SU-DHL-6 (cell line): Measurements from ENCODE around the gene PUS10.
"Not testable (repeated sequence)": the region's sequence is repeated elsewhere in the genome, so short reads cannot be mapped to it uniquely, and the experiment has no call there.

Experiments used
- EZH2phosphoT487 ChIP-seq: fragments of 200-600 bp; sonication (generic), shearing (Covaris generic); conservative IDR thresholded peaks from 2 replicates; pipeline ENCODE4 v1.6.1; 2018; ENCODE audit warnings: mild to moderate bottlenecking, antibody characterized with exemption, low read length, moderate library complexity, mixed read lengths
- TF ChIP-seq, protein P1 (sequence below): fragments of 200-600 bp; sonication (generic); IDR thresholded peaks from one replicate; pipeline ENCODE4 v1.5.1; 2017; ENCODE audit warnings: antibody characterized with exemption, mild to moderate bottlenecking, low read length, moderate library complexity; ENCODE audit not compliant: insufficient read depth, poor library complexity, severe bottlenecking

DNA sequence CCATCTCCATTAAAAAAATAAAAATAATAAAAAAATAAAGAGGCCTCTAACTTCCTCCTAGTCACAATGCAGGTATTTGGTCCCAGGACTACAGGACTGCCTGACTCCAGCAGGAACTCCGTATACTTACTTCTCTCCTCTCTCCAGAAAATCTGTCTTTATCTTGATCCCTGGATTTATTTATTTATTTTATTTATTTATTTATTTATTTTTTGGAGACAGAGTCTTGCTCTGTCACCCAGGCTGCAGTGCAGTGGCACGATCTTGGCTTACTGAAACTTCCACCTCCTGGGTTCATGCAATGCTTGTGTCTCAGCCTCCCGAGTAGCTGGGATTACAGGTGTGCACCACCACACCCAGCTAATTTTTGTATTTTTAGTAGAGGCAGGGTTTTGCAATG, 36.0 kb downstream of the PUS10 start:
- TF ChIP-seq, protein P1, sequence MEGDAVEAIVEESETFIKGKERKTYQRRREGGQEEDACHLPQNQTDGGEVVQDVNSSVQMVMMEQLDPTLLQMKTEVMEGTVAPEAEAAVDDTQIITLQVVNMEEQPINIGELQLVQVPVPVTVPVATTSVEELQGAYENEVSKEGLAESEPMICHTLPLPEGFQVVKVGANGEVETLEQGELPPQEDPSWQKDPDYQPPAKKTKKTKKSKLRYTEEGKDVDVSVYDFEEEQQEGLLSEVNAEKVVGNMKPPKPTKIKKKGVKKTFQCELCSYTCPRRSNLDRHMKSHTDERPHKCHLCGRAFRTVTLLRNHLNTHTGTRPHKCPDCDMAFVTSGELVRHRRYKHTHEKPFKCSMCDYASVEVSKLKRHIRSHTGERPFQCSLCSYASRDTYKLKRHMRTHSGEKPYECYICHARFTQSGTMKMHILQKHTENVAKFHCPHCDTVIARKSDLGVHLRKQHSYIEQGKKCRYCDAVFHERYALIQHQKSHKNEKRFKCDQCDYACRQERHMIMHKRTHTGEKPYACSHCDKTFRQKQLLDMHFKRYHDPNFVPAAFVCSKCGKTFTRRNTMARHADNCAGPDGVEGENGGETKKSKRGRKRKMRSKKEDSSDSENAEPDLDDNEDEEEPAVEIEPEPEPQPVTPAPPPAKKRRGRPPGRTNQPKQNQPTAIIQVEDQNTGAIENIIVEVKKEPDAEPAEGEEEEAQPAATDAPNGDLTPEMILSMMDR, result not testable (repeated sequence)
- not testable (repeated sequence) for TF ChIP-seq EZH2phosphoT487
